Right renal cortex interstitium (tissue), 3 donors: ENCODE results near the gene NAXD. TPM values are rescaled to one million over a fixed set of nuclear protein-coding genes. Genes with fewer than 3 reads are reported as not detected.
"Not testable (repeated sequence)": the region's sequence is repeated elsewhere in the genome, so short reads cannot be mapped to it uniquely, and the experiment has no call there.

Experiments
- DNase-seq, 3 donors: peaks; one replicate each; pipeline ENCODE4 v3.0.0-alpha.2; 2013; ENCODE audit warnings: low read depth in 3 of 3, low spot score in 2 of 3
- polyA plus RNA-seq, 3 donors: library from polyadenylated mRNA; unstranded; fragments of 120-200 nt; gene quantifications; one replicate each; pipeline ENCODE4 v1.2.1, GENCODE V29; 2013; ENCODE audit not compliant: insufficient read length in 3 of 3

NAXD gene
- polyA plus RNA-seq, 3 donors, result 40.4 to 42.1 (median 40.5) TPM

DNA sequence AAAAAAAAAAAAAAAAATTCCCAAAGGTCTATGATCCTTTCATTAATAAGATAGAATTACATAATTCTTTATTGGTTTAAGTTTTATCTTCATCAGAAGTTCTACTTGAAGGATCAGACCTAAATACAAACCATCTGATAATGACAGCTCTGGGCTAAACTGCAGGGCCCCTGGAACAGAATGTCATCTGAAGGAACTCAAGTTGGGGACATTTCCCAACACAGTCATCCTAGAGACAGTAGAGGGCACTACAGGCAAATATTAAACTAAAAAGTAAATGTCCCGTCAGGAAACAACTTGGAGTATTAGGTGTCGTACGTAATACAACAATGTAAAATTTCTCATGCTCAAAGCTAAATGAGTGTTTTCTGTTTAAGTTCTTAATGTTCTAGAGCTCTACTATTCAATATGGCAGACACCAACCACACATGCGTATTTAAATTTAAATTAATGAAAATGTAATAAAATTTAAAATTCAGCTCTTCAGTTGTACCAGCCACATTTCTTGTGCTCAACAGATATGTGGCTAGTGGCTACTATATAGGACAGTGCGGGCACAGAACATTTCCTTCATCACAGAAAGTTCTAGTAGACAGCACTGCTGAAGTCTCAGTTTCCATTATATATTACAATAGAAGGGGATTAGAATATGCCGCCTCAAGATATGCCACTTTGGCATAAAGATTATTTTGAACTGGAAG is 21.8 kb upstream of the NAXD start:
- peak in 1 of 3 donors; percentile 62 for DNase-seq

DNA sequence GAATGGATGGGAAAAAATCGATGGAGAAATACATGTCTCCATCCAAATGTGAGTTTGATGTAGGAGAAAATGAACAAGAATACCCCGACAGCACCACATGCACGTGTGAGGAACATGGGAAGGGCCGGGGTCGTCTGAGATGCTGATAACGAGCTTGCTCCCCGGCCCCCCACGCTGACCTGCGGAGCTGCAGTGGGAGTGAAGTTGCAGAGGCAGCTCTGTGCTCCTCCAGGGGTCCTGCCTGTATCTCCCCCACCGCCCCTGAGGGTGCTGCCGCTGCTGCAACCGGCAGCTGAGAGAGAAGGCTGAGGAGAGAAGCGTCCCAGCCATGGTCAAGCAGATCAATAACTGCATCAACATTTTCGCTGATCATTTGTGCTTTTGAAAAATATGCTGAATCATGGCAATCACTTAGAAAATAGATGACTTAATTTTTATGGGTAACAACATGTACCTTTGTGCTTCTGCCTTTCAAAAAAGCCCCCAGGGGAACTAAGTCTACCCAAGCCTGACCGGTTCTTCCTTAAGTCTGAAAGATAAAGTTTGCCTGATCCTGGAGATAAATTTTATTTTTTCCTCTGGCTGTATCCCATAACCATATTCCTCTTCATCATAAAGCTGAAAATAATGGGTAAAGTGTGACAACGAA is 18.2 kb upstream of the NAXD start:
- DNase-seq, result no peak

DNA sequence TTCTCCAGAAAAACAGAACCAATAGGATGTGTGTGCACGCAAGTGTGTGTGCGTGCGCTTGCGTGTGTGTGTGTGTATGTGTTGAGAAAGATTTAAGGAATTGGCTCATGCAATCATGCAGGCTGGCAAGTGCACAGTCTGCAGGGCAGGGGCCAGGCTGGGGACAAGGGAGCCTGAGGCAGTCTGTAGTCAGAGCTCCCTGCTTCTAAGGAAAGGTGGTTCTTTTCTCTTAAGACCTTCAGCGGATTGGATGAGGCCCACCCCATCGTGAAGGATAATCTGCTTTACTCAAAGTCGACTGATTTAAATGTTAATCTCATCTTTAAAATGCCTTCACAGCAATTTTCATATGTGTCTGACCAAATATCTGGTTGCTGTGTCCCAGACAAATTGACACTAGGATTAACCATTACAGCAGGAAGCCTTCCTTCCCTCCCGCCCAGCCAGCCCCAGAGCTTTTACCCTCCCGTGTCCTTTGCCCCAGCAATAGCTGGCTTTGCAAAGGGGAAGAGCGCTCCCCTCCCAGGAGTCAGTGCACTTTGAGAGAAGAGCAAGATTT is 15.0 kb upstream of the NAXD start:
- DNase-seq, result no peak

DNA sequence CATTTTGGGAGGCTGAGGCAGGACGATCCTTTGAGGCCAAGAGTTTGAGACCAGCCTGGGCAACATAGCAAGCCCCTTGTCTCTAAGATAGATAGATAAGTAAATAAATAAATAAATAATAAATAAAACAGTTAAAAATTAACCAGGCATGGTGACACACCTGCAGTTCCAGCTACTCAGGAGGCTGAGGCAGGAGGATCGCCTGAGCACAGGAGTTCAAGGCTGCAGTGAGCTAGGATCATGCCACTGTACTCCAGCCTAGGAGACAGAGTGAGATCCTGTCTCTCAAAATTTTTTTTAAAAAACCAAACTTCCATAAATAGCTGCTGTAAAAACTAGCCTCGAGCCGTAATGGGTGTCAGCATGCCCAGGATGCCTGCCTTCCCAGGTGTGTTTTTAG is 14.4 kb upstream of the NAXD start:
- no peak for DNase-seq

DNA sequence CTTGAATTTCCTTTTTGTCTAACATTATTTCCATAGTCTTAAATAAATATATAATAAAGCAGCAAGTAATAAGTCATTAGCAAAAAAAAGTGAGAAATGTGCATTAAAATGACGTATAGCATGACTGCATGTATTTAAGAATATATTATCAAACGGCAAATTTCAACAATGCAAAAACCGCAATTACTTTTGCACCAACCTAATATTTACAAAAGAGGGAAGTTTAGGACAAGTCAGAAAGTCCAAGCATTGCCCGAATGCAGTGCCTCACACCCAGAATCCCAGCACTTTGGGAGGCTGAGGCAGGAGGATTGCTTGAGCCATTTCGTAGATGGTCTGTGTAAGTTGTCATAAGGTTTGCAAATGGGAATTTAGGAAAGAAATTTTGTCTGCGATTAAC is 10.2 kb upstream of the NAXD start:
- DNase-seq, result no peak

DNA sequence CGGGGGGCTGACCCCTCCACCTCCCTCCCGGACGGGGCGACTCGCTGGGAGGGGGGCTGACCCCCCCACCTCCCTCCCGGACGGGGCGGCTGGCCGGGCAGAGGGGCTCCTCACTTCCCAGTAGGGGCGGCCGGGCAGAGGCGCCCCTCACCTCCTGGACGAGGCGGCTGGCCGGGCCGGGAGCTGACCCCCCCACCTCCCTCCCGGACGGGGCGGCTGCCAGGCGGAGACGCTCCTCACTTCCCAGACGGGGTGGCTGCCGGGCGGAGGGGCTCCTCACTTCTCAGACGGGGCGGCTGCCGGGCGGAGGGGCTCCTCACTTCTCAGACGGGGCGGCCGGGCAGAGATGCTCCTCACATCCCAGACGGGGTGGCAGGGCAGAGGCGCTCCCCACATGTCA is 9.1 kb upstream of the NAXD start:
- DNase-seq, result not testable (repeated sequence)

DNA sequence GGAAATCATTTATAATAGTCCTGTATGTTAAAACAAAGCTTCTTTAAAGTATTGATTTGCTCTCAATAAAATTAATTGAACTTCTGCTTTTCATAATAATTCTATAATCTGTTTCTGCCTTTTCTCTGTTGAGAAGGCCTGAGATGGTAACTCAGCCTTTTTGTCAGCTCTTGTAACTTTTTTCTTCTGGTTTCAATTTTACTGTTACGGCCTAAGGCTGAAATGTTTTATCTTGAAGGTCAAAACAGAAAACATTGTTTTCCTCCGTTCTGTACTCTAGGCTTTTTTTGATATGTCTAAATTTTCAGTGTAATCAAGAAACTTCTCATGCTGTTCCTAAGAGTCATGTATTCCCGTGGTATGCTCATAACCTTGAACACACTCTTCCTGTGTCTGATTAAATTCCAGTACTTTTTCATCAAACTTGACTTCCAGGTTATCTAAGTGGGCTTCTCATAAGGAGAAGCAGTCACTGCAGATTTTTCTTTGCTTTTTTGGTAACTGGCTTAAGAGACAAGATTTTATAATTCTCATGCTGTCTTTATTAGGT is 7.6 kb upstream of the NAXD start:
- no peak for DNase-seq

DNA sequence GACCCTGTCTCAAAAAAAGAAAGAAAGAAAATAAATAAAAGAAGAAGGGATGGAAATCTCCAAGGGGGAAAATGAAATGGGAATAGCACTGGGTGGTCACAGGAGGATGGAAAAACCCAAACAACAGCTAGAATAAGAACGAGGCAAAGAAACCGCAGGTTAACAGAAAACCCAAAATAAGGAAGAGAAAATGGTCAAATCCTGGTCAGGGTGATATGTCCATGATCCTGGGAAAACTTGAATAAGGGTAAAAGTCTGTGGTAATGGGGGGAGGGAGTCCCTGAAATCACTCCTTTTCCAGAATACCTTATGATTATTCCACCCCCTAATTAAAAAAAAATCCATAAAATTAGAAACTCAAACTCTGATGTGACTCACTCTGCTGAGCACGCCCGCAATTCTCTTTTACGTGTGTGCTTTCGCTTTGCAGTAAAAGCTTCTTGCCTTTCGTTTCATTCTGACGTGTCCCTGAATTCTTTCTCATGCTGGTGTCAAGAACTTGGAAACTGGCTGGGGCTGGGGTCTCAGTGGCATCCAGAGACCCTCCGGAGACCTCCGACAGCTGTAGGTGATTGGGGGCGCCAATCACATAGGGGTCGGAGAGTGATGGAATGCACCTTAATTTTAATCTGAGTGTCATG is 4.3 kb upstream of the NAXD start:
- DNase-seq, result no peak

DNA sequence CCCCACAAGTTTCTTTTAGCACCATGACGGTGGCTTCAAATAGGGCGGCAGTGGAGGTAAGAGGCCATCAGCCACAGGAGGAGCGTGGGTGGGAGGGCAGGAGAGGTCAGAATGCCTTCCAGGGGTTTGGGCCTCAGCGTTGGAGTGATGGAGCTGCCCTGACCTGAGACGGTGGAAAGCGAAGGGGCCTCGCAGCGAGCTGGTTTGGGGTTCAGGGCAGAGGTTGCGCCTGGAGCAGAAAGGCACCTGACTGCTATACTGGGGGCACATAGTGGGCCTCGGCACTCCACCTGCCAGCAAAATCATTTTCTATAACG is 382 bp upstream of the NAXD start:
- DNase-seq, result no peak

DNA sequence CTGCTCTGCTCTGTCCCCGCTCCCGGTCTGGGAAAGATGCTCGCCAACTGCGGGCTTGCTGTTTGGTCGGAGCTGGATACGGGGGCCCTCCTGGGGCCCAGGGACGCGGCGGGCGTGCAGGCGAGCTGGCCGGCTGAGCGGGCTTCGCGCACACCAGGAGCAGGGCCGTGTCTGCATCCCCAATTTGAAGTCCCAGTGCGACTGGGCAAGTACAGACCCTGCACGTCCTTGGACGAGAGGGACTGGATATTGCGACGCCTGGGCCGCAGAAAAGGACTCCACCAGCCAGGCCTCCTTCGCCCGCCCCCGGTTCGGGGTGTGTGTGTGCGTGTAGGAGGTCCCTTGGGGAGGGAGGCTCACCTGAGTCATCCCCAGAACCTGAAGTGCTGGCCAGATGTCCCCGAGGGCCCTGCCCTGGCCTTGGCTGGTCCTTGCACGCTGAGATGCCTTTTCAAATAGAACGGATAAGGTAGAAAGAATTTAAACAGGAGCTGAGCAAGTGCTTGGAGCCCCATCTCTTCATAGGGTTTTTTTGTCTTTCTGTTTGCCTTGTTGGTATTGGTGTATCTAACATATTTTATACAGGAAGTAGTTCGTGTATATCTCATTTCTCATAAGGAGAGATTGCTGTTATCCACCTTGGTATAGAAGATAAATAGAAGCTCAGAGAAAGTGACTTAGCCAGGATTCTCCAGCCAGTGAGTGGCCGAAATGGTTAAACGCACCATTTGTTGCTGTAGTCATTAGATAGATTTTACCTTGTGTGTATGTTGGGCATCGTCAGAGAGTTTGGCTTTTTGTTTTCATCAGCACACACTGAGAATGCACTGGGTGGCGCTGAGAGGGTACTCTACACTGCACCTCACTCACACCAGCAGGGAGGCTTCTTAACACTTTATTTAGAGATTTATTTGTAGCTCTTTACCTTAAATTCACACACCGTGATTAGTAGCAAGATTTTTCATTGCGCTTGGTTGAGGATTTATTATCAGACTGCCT is 1.1 kb downstream of the NAXD start:
- DNase-seq, result no peak

DNA sequence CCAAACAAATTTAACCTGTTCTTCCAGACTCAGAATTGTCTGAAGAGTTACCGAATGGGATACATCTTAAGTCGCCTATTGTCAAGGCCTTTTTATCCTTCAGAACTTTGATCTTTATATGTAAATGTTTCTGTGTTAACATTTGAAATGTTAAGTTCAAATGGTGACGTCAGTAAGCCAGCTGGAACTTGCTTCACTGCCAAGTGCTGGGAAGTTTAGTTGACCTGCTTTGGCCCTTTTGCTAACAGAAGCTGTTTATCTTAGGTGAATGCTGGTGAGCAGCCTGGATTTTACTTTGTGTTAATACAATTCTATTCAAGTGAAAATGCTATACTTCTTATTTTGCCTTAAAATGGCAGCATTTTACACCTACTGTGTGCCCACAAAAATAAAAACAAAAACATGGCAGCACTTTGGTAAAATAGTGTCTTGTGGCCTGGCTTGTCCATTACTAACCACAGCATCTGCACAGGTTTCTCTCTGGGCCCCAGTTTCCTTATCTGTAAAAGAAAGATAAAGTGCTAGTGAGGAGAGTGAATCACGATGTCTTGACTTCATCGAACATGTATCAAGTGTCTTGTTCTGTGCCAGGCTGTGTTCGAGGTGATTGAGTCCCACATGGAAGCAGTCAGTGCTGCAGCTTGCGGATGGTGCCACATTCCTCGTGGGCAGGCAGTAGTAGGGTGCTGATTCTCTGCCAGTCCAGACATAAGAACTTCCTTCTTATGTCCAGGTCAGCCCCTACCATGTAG is 2.2 kb downstream of the NAXD start:
- DNase-seq, result no peak

DNA sequence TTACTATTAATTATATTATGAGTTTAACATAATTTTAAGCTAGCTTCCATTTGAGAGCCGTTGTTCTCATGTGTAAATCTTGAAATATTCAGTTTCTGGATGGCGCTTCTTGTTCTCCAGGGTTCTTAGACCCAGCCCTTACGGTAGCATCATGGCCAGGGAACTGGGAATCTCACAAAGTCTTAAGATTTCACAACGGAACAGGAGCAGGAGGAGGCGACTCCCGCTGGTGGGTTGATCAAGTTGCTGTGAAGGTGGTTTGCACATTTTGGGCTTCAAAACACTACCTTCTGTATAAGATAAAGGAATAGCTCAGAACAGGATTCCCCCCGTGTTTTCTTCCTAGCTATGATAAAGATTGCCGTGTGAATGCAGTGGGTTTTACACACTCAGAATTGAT is 2.8 kb downstream of the NAXD start:
- DNase-seq, result no peak

DNA sequence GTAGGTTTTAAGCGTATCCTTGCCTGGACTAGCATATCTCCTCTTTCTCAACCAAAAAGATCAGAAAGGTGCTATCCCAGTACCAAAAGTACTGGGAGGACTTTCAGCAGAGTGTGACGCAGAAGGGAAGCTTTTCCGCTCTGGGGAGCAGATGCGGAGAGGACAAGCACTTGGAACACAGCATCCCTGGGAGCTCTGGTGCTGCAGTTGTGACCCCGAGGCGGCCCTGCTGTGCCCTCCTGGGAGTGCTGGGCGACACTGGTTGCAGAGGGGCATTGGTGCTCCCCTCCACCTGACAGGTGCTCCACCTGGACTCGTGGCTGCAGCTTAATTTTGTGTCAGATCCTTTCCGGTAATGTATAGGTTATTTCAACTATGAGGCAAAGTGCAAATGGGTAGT is 3.4 kb downstream of the NAXD start:
- DNase-seq, result no peak

DNA sequence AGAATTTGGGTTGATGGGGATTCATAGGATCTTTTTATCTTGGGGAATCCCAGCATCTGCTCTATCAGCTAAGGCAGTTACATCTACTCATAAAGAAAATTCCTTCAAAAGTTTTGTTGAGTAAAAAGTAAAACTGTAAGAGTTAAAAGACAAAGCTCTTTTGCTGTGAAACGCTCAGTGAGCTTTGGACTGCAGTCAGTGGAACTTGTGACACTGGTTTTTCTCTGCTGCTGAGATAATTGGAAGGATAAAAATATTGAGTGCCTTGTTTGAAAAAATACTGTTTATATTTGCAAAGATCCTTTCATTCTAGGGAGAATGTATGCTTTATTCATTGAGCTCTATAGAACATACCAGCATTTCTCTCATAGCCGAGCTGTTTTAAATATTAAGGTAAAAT is 5.3 kb downstream of the NAXD start:
- no peak for DNase-seq

DNA sequence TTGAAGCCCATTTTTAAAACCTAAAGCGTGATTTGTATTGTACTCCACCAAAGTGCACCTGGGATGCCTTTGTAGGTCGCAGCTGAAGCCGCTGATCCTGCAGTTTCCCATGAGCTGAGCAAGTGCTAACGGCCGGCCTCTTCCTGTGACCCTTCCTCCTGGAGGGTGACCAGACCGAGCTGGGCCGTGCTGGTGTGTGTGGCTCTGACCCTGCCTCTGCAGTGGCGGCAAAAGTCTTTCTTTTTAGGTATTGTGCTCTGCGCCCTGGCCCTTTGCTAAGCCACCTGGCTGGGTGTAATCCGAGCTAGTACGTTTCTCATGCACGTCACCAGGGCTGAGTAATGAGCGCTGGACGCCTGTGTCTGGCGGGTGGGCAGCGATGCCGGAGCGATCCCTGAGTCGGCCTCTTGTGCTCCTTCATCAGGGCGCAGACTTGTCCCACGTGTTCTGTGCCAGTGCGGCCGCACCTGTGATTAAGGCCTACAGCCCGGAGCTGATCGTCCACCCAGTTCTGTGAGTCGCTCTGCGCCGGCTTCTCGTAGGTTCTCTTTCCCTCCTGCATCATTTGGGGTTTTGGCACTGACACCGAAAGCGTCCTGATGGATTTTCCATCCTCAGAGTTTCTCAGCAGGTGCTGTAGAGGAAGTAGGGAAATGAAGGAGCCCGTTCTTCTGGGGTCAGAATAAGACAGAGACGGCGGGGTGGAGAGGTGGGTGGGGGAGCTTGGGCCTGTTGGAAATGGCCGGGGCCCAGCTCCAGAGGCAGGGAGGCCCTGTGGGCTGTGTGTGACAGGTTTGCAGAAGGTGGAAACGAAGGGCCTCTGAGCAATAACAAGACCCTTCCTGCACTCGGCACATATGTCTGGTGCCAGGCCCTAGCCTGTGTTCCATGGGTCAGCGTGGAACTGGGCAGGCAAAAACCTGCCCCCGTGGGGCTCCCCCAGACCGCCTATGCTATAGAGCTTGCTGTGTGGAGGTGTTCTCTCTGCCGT is 9.7 kb downstream of the NAXD start:
- DNase-seq, result no peak

DNA sequence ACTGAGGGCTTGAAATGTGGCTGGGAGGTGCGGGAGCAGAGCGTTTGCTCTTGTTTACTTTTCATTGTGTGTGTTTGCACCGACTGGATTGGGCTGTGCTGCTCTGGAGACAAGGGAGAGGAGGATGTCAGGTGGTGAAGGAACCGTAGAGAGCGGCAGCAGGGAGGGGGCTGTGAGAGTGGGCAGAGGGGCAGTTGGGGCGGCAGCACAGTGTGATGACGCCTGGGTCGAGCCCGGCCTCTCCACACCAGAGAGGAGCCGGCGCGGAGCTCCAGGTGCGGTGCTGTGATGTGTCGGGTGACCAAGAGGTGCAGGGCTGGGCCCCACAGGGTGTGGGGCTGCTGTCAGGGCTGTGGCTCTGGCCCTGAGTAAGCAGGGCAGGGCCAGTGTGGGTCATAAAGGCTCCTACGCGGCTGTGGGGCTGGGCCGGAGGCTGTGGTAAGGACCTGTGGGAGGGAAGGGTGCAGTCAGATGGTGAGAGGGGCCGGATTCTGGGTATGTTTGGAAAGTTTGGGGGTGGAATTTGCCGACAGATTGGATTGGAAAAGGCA is 10.5 kb downstream of the NAXD start:
- DNase-seq, result no peak

DNA sequence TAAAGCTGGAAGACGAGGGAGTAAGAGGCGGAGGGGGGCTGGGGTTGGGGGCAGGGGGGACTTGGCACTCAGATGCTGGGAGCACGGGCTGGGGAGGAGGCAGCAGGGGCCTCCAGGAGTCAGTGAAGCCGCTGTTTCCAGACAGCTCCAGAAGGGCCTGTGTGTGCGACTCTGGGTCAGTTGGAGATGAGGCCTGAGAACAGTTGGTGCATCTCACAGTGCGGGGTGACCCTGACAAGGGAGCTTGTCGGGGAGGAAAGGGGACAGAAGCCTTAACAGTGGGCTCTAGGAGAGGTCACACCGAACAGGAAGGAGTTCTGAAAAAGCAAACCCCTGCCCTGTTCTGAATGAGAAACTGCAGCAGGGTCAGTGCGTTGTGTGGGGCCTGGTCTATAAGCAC is 11.2 kb downstream of the NAXD start:
- no peak for DNase-seq

DNA sequence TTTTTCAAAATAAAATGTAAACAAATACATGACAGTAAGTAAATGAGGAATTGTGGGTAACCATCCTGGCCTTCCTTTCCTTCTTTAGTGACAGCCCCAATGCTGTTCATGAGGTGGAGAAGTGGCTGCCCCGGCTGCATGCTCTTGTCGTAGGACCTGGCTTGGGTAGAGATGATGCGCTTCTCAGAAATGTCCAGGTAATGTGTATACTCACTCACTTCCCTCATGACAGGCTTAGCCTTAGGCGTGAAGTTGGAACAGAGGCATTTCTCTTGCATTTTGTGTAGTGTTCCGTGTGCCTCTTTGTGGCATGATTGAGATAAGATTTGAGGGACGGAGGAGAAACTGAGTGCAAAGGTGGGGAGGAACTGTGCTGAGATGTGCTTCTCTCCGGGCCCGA is 12.0 kb downstream of the NAXD start:
- DNase-seq, result no peak
